Measurements from ENCODE around the gene ST8SIA4.

Gene ST8SIA4

GRCh38 chr5:100864931-100865330 lies 38.2 kb downstream of the ST8SIA4 start:
- no peak overlapping the region for H2BK15ac ChIP-seq (ENCODE audit: low read length)
- H3K18ac ChIP-seq (ENCODE audit: low read length) = no peak overlapping the region
- H3K79me1 ChIP-seq (ENCODE audit: low read depth, low read length) = peaks cover 1% of the 10 kb centered on the region
- no peak overlapping the region for H2BK5ac ChIP-seq (ENCODE audit: low read length)
- no peak overlapping the region for H3K14ac ChIP-seq (ENCODE audit: low read length)
- no peak overlapping the region for H4K91ac ChIP-seq (ENCODE audit: low read depth, low read length, poor library complexity)
- H2AFZ ChIP-seq (ENCODE audit: low read length) = no peak overlapping the region
- no peak overlapping the region for H3K4me2 ChIP-seq (ENCODE audit: insufficient read depth, low read length, poor library complexity, severe bottlenecking)
- H4K8ac ChIP-seq (ENCODE audit: low read depth, low read length) = no peak overlapping the region
- H3K9me3 ChIP-seq (replicated peaks in 1 of 2; ENCODE audit: control insufficient read depth in 2 of 2, insufficient read depth in 1 of 2, low read depth in 1 of 2, low read length in 2 of 2) = peaks cover 0 to 3% of the 10 kb centered on the region in 2 donors
- no peak overlapping the region for H3K23ac ChIP-seq (ENCODE audit: low read depth, low read length, poor library complexity)
- H3K4me1 ChIP-seq (ENCODE audit: control insufficient read depth in 2 of 2, insufficient read depth in 1 of 2, low read depth in 1 of 2, low read length in 2 of 2) = no peaks in the 10 kb centered on the region
- no peak overlapping the region for H3K27ac ChIP-seq (replicated peaks; ENCODE audit: low read length)
- H2BK12ac ChIP-seq (ENCODE audit: low read length) = no peak overlapping the region
- H3K36me3 ChIP-seq (replicated peaks in 1 of 2; ENCODE audit: control insufficient read depth in 2 of 2, insufficient read depth in 2 of 2, low read length in 2 of 2) = peaks cover 0 to 45% of the 10 kb centered on the region in 2 donors
- no peak overlapping the region for H2AK5ac ChIP-seq (ENCODE audit: low read depth, low read length)
- H3K4me3 ChIP-seq (ENCODE audit: low read length in 2 of 2) = no peak overlapping the region
- H2BK120ac ChIP-seq (ENCODE audit: low read depth, low read length) = no peak overlapping the region
- DNase-seq (ENCODE audit: low spot score) = no peak
- no peaks in the 10 kb centered on the region for H3K27me3 ChIP-seq (ENCODE audit: control insufficient read depth in 3 of 3, insufficient read depth in 3 of 3, low read depth in 1 of 3, low read length in 3 of 3)
- WGBS, 2 donors (ENCODE audit: extremely low coverage in 2 of 2, insufficient read length in 2 of 2, insufficient replicate concordance in 1 of 2) = no CpG with 5 or more reads among the region's 2 CpGs
- no peak overlapping the region for H3K9ac ChIP-seq (ENCODE audit: low read depth, low read length, poor library complexity)
- H3K4ac ChIP-seq (ENCODE audit: low read length) = no peak overlapping the region

- no peak overlapping the region for H4K91ac ChIP-seq (ENCODE audit: low read depth, low read length, poor library complexity)
- peaks cover 0 to 3% of the 10 kb centered on the region in 2 donors for H3K9me3 ChIP-seq (replicated peaks in 1 of 2; ENCODE audit: control insufficient read depth in 2 of 2, insufficient read depth in 1 of 2, low read depth in 1 of 2, low read length in 2 of 2)
- H2BK120ac ChIP-seq (ENCODE audit: low read depth, low read length) = no peak overlapping the region
- peaks cover 0 to 33% of the 10 kb centered on the region in 2 donors for H3K36me3 ChIP-seq (replicated peaks in 1 of 2; ENCODE audit: control insufficient read depth in 2 of 2, insufficient read depth in 2 of 2, low read length in 2 of 2)
- no peak overlapping the region for H3K9ac ChIP-seq (ENCODE audit: low read depth, low read length, poor library complexity)
- no peak for DNase-seq (ENCODE audit: low spot score)
- H3K79me1 ChIP-seq (ENCODE audit: low read depth, low read length) = peaks cover 1% of the 10 kb centered on the region
- no peak overlapping the region for H2BK12ac ChIP-seq (ENCODE audit: low read length)
- no peak overlapping the region for H2BK15ac ChIP-seq (ENCODE audit: low read length)
- no peak overlapping the region for H3K27ac ChIP-seq (replicated peaks; ENCODE audit: low read length)
- H3K23ac ChIP-seq (ENCODE audit: low read depth, low read length, poor library complexity) = no peak overlapping the region
- H3K4ac ChIP-seq (ENCODE audit: low read length) = no peak overlapping the region
- no peaks in the 10 kb centered on the region for H3K4me1 ChIP-seq (ENCODE audit: control insufficient read depth in 2 of 2, insufficient read depth in 1 of 2, low read depth in 1 of 2, low read length in 2 of 2)
- no peak overlapping the region for H3K4me3 ChIP-seq (ENCODE audit: low read length in 2 of 2)
- no peak overlapping the region for H4K8ac ChIP-seq (ENCODE audit: low read depth, low read length)
- no CpG with 5 or more reads among the region's 2 CpGs for WGBS, 2 donors (ENCODE audit: extremely low coverage in 2 of 2, insufficient read length in 2 of 2, insufficient replicate concordance in 1 of 2)
- no peak overlapping the region for H2BK5ac ChIP-seq (ENCODE audit: low read length)
- no peak overlapping the region for H2AFZ ChIP-seq (ENCODE audit: low read length)
- no peak overlapping the region for H3K18ac ChIP-seq (ENCODE audit: low read length)
- no peak overlapping the region for H2AK5ac ChIP-seq (ENCODE audit: low read depth, low read length)
- no peaks in the 10 kb centered on the region for H3K27me3 ChIP-seq (ENCODE audit: control insufficient read depth in 3 of 3, insufficient read depth in 3 of 3, low read depth in 1 of 3, low read length in 3 of 3)
- no peak overlapping the region for H3K14ac ChIP-seq (ENCODE audit: low read length)
- H3K4me2 ChIP-seq (ENCODE audit: insufficient read depth, low read length, poor library complexity, severe bottlenecking) = no peak overlapping the region
Measured at GRCh38 chr5:100863739-100864138, 39.3 kb downstream of the ST8SIA4 start.

GRCh38 chr5:100861148-100861547 lies 41.9 kb downstream of the ST8SIA4 start:
- no peak overlapping the region for H3K14ac ChIP-seq (ENCODE audit: low read length)
- no peak overlapping the region for H3K9ac ChIP-seq (ENCODE audit: low read depth, low read length, poor library complexity)
- WGBS, 2 donors (ENCODE audit: extremely low coverage in 2 of 2, insufficient read length in 2 of 2, insufficient replicate concordance in 1 of 2) = no CpG with 5 or more reads among the region's 3 CpGs
- H3K4me2 ChIP-seq (ENCODE audit: insufficient read depth, low read length, poor library complexity, severe bottlenecking) = no peak overlapping the region
- H4K91ac ChIP-seq (ENCODE audit: low read depth, low read length, poor library complexity) = no peak overlapping the region
- H3K27me3 ChIP-seq (ENCODE audit: control insufficient read depth in 3 of 3, insufficient read depth in 3 of 3, low read depth in 1 of 3, low read length in 3 of 3) = no peaks in the 10 kb centered on the region
- H2AFZ ChIP-seq (ENCODE audit: low read length) = no peak overlapping the region
- no peak overlapping the region for H2AK5ac ChIP-seq (ENCODE audit: low read depth, low read length)
- no peak overlapping the region for H3K18ac ChIP-seq (ENCODE audit: low read length)
- peaks cover 0 to 19% of the 10 kb centered on the region in 2 donors for H3K36me3 ChIP-seq (replicated peaks in 1 of 2; ENCODE audit: control insufficient read depth in 2 of 2, insufficient read depth in 2 of 2, low read length in 2 of 2)
- H3K4me1 ChIP-seq (ENCODE audit: control insufficient read depth in 2 of 2, insufficient read depth in 1 of 2, low read depth in 1 of 2, low read length in 2 of 2) = no peaks in the 10 kb centered on the region
- no peak overlapping the region for H2BK120ac ChIP-seq (ENCODE audit: low read depth, low read length)
- no peak for DNase-seq (ENCODE audit: low spot score)
- H3K9me3 ChIP-seq (replicated peaks in 1 of 2; ENCODE audit: control insufficient read depth in 2 of 2, insufficient read depth in 1 of 2, low read depth in 1 of 2, low read length in 2 of 2) = peaks cover 0 to 3% of the 10 kb centered on the region in 2 donors
- H3K4ac ChIP-seq (ENCODE audit: low read length) = no peak overlapping the region
- H3K27ac ChIP-seq (replicated peaks; ENCODE audit: low read length) = no peak overlapping the region
- H2BK5ac ChIP-seq (ENCODE audit: low read length) = no peak overlapping the region
- H2BK15ac ChIP-seq (ENCODE audit: low read length) = no peak overlapping the region
- H4K8ac ChIP-seq (ENCODE audit: low read depth, low read length) = no peak overlapping the region
- peaks cover 1% of the 10 kb centered on the region for H3K79me1 ChIP-seq (ENCODE audit: low read depth, low read length)
- H2BK12ac ChIP-seq (ENCODE audit: low read length) = no peak overlapping the region
- H3K23ac ChIP-seq (ENCODE audit: low read depth, low read length, poor library complexity) = no peak overlapping the region
- H3K4me3 ChIP-seq (ENCODE audit: low read length in 2 of 2) = no peak overlapping the region

GRCh38 chr5:100860407-100860806 lies 42.7 kb downstream of the ST8SIA4 start:
- no peak overlapping the region for H2BK12ac ChIP-seq (ENCODE audit: low read length)
- WGBS, 2 donors (ENCODE audit: extremely low coverage in 2 of 2, insufficient read length in 2 of 2, insufficient replicate concordance in 1 of 2) = no CpG with 5 or more reads among the region's 1 CpG
- DNase-seq (ENCODE audit: low spot score) = no peak
- H3K79me1 ChIP-seq (ENCODE audit: low read depth, low read length) = peaks cover 1% of the 10 kb centered on the region
- H3K36me3 ChIP-seq (replicated peaks in 1 of 2; ENCODE audit: control insufficient read depth in 2 of 2, insufficient read depth in 2 of 2, low read length in 2 of 2) = peaks cover 0 to 26% of the 10 kb centered on the region in 2 donors
- H2BK120ac ChIP-seq (ENCODE audit: low read depth, low read length) = no peak overlapping the region
- H3K4me3 ChIP-seq (ENCODE audit: low read length in 2 of 2) = no peak overlapping the region
- H3K4me1 ChIP-seq (ENCODE audit: control insufficient read depth in 2 of 2, insufficient read depth in 1 of 2, low read depth in 1 of 2, low read length in 2 of 2) = peaks cover 0 to 2% of the 10 kb centered on the region in 2 donors
- no peak overlapping the region for H2AK5ac ChIP-seq (ENCODE audit: low read depth, low read length)
- no peak overlapping the region for H3K4ac ChIP-seq (ENCODE audit: low read length)
- no peak overlapping the region for H2BK5ac ChIP-seq (ENCODE audit: low read length)
- H2AFZ ChIP-seq (ENCODE audit: low read length) = no peak overlapping the region
- H3K4me2 ChIP-seq (ENCODE audit: insufficient read depth, low read length, poor library complexity, severe bottlenecking) = no peak overlapping the region
- H3K27ac ChIP-seq (replicated peaks; ENCODE audit: low read length) = no peak overlapping the region
- H3K14ac ChIP-seq (ENCODE audit: low read length) = no peak overlapping the region
- no peak overlapping the region for H2BK15ac ChIP-seq (ENCODE audit: low read length)
- H3K18ac ChIP-seq (ENCODE audit: low read length) = no peak overlapping the region
- no peak overlapping the region for H4K91ac ChIP-seq (ENCODE audit: low read depth, low read length, poor library complexity)
- H3K27me3 ChIP-seq (ENCODE audit: control insufficient read depth in 3 of 3, insufficient read depth in 3 of 3, low read depth in 1 of 3, low read length in 3 of 3) = no peaks in the 10 kb centered on the region
- no peak overlapping the region for H3K23ac ChIP-seq (ENCODE audit: low read depth, low read length, poor library complexity)
- no peak overlapping the region for H4K8ac ChIP-seq (ENCODE audit: low read depth, low read length)
- peaks cover 0 to 3% of the 10 kb centered on the region in 2 donors for H3K9me3 ChIP-seq (replicated peaks in 1 of 2; ENCODE audit: control insufficient read depth in 2 of 2, insufficient read depth in 1 of 2, low read depth in 1 of 2, low read length in 2 of 2)
- no peak overlapping the region for H3K9ac ChIP-seq (ENCODE audit: low read depth, low read length, poor library complexity)

Measured in neuronal stem cell (in vitro differentiated cells).